Fibroblast of peridontal ligament (primary cell): ENCODE measurements around the gene CCDC192.
A peak's percentile ranks its signal among the peaks of the same experiment; 100 is the strongest.
"Not testable (repeated sequence)": the region's sequence is repeated elsewhere in the genome, so short reads cannot be mapped to it uniquely, and the experiment has no call there.

ENCODE experiments used
- DNase-seq: peaks from one replicate; pipeline ENCODE4 v3.0.0-alpha.2; 2010; ENCODE audit errors: extremely low read depth

The CCDC192 gene

DNA sequence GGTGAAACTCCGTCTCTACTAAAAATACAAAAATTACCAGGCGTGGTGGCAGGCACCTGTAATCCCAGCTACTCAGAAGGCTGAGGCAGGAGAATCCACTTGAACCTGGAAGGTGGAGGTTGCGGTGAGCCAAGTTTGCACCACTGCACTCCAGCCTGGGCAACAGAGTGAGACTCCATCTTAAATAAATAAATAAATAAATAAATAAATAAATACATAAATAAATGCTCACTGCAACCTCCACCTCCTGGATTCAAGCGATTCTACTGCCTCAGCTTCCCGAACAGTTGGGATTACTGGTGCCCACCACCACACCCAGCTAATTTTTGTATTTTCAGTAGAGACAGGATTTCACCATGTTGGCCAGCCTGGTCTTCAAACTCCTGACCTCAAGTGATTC, 144.4 kb downstream of the CCDC192 start:
- not testable (repeated sequence) for DNase-seq

DNA sequence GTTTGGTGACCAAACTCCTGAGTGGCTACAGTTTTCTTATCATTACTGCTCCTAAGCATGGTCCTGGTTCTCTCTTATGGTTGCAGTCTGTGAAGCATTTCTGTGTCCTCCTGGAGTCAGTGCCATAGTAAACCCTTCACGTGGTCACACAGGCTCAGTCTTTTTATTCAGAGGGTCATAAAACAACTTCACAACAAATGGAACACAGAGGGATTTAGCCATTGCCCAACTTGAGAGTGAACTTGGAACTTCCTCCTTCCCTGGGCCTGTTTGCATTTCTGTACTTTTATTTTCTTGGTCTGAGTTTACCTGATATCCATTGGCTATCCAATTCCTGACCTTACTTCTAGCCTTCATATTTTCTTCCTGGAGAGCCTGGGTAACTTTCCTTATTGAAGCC, 144.9 kb downstream of the CCDC192 start:
- DNase-seq = no peak

DNA sequence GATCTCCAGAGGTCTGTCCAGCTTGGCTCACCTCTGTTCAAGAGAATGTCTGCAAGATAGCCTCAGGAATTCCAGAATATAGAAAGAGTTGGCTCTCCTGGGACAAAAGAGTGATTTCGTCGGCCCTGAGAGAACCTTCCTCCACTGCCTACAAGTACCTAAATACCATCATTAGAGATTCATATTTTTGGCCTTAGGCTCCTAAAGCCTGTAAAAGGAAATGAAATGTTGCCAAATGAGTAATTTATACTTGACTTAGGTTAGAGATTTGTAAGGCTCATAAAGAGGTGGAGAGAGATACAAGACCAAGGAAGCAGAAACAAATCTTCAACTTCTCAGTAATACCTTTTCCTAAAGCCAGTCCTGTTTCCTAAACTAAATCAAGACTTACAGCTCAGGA, 146.2 kb downstream of the CCDC192 start:
- no peak for DNase-seq

DNA sequence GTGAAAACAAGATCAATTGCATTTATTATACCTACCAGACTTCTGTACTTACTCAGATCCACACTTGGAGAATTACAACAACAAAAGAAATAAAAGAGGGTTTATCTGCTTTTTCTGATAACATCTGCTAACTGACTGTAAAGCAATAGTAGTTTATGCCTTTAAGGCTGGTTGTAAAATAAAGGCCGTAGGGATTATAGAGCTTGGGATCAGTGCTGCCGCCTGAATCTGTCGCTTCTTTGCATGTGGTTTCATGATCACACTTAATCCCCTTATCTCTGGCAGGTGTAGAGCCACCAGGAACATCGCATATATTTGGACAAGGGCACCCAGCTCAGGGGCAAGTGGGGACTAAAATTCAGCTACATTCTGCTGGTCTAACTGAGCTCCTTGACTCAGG, 146.7 kb downstream of the CCDC192 start:
- DNase-seq = no peak

DNA sequence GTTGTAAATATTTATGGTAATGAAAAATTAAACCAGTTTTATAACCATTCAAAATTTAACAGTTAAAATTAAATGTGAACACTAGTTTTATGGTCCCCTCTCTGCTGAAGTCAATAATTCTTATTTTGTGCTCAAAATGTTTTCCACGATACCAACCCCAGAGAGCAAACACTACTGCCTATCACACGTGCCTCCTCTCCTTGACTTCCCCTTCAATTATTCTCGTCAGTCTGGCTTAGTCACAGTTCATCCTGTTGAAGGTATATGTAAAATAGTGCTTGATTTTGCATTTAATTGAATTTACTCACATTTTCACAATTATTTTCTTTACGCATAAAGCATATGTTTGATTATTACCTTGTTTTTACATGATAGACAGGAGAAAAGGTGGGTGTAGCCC, 148.8 kb downstream of the CCDC192 start:
- DNase-seq = no peak

- no peak for DNase-seq
Measured at GRCh38 chr5:127854520-127854919, 151.3 kb downstream of the CCDC192 start.

DNA sequence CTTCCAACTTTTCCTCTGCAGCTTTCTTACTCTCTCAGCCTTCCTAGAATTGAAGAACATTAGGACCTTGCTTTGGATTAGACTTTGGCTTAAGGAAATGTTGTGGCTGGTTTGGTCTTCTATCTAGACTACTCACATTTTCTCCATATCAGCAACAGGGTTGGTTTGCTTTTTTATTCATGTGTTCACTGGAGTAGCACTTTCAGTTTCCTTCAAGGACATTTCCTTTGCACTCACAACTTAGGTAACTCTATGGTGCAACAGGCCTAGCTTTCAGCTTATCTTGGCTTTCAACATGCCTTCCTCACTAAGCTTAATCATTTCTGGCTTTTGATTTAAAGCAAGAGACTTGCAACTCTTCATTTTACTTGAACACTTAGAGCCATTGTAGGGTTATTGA, 153.1 kb downstream of the CCDC192 start:
- DNase-seq = no peak

DNA sequence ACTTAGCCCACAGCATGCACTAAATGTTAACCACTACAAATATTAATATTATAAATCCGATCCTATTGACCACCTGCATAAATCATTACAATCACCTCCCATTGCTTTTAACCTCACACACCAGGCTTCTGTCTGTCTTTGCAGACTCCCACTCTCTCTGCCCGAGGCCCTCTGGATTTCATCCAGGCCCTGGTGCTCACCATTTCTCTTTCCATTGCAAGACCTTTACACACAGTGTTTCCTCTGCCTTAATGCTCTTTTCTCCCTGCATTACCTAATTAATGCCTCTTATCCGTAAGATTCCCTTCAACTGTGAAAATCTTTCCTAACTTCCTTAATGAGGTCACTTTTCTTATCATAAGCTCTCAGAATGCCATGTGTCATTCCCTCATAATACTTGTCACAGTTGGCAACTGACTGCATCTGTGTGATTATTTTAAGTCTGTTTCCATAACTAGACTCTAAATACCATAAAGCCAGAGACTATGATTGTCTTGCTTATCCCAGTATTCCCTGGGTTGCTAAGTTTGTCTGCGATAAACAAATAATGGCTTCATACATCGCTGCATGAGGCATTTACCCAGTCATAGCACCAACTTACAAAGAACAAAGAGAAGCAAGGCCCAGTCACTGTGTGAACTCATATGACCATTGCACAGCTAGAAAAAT, 155.1 kb downstream of the CCDC192 start:
- no peak for DNase-seq

DNA sequence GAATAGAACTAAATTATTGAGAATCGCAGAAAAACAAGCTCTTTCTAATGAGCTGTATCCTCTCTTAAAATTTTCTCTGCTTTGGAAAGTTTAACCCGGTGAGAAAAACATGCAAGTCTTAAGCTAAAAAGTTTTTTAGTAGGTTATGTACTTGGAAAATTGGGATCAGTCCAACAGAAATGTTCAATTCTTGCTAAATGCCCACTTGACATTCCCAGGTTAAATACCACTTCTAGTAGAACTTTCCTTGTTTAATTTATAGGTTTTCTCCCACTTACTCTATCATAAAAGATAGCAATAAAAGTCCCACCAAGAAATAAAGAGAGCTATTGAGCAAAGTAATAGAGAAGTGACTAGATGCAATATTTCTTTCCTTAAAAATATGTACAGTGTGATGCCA, 157.1 kb downstream of the CCDC192 start:
- DNase-seq = no peak

GRCh38 chr5:127863161-127863560, 160.0 kb downstream of the CCDC192 start:
- DNase-seq = no peak

GRCh38 chr5:127863610-127864395, 160.6 kb downstream of the CCDC192 start:
- no peak for DNase-seq

DNA sequence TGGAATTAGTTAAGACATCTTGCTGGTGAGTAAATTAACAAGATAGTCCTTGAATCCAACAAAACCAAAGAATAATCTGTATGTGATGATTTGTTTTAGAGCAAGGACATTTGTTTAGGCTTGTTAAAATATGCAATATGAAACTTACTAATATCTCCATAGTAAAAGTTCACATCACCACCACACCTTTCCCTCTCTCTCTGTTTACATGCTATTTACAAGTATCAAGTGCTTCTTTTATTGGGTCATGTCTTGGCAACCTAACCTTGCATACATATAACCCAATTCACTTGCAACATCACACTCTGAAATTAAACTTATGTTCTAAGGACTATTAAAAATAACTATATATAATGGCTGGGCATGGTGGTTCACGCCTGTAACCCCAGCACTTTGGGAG, 161.3 kb downstream of the CCDC192 start:
- DNase-seq = no peak

- DNase-seq = no peak
Measured at GRCh38 chr5:127865273-127865672, 162.1 kb downstream of the CCDC192 start.

DNA sequence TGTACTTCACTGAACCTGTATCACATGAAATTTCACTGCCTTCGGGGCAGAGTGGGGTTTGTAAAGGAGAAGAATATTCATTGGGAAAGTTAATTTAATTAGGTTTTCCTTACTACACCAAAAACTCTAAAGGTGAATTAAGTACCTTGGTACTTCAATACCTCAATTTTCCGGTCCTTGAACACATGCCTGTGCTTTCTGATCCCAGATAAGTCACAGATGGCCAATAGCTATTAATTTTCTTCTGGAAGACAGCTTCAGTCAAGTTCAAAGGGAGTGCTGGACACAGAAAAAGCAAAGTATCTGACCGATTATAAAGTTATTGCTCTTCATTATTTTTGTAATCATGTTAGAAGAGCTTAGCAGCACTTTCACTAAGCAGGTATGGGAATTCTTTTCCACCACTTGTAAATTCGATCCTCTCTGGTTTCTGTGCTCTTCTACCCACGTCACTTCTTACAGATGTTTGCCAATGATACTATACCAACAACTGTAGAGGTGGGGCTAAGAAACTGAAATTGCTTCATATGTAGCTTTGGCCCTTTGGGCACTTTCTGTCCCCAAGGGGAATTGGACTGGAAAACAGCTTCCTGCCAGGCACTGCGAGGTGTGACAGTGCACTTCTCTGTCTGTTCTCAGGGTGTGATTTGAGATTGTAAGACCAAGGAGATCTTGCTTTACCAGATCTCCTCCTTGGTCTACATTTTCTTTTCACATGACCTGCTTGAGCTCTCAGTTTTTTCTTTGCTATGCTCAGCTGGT, 164.0 kb downstream of the CCDC192 start:
- no peak for DNase-seq

- DNase-seq = peak; percentile 23
Measured at GRCh38 chr5:127870914-127871313, 167.7 kb downstream of the CCDC192 start.

GRCh38 chr5:127871503-127872153, 168.4 kb downstream of the CCDC192 start:
- no peak for DNase-seq

- DNase-seq = no peak
Measured at GRCh38 chr5:127872494-127872893, 169.3 kb downstream of the CCDC192 start.

- DNase-seq = peak; percentile 70
Measured at GRCh38 chr5:127875235-127876021, 172.2 kb downstream of the CCDC192 start.

DNA sequence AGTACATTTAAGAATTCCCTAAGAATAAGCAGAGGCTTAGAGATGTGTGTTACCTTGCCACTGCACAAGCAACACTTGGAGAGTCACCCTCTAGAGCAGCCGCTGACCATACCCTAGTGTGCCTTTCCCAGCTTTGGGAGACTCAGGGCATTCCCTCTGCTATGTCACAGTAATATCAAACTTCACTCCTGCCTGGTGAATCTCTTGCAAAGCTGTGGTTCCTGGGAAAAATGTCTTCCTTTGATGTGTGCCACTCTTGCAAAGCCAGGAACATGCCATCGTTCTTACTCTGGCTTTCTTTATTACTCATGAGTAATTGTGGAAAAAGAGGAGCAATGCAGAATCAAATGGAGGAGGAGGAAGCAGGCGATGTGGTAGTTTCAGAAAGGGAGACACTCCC, 173.2 kb downstream of the CCDC192 start:
- DNase-seq = no peak

- peak; percentile 62 for DNase-seq
Measured at GRCh38 chr5:127878174-127878750, 175.1 kb downstream of the CCDC192 start.

DNA sequence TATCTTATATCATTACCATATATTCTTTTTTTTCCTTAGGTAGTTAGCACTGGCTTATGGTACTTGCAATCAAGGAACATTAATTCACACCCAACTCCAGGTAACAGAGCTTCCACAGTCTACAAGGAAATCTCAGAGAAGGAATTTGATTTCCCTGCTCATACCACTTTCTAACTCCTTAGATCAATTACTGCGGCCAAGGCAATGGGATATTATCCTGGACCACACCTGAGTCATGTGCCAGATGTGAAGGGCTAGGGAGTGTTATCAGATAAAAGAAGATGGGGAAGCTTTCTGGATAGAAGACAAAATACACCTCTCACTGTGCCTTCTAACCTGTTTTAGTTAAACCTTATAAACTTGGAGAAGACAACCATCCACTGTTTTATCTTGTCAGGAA, 181.2 kb downstream of the CCDC192 start:
- DNase-seq = no peak
